NCI-H345 treated with DMSO at 0.1 percent for 48 hours (cell line): ENCODE data around the gene SPATA2.

ENCODE experiments used
- DNase-seq: peaks from one replicate; lab custom pipeline; 2025; ENCODE audit not compliant: unreplicated experiment; lab: John Stamatoyannopoulos, UW

Gene SPATA2

DNA sequence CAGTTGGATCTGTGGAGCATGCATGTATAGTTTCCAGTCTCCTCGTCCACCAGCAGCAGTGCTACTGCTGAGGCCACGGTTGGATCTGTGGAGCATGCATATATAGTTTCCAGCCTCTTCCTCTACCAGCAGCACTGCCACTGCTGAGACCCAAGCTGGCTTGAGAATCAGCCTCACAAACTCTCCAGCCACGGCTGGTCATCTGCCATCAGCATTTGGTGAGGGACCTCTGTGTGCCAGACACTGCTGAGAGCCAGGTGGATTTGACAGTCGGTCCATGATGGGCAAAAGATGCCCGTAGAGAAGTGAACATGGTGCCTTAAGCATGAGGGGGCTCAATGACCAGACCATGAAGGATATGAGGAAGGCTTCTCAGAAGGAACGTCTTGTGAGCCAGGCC is 56.3 kb downstream of the SPATA2 start:
- DNase-seq: no peak

DNA sequence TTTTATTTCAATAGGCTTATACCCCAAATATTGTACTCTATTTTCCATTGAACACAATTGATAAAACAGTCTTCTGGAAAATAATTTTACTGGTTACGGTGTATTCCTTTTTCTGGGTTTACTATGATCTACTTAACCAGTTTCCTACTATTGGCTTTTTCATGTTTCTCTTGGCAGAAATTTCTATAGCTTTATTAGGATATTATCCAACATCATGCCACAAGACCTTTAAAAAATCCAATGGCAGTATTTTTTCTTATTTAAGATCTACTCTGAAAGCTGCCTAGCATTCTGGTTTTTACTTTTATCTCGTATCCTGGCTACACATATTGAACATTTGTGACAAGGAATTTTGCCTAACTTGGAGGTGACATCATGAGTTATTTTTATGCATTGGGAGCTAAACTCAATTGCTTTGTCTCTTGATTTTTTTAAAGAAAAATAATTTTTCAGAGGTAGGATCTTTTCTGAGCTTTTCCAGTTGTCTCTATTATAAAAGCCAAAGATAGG is 57.2 kb downstream of the SPATA2 start:
- DNase-seq: no peak

DNA sequence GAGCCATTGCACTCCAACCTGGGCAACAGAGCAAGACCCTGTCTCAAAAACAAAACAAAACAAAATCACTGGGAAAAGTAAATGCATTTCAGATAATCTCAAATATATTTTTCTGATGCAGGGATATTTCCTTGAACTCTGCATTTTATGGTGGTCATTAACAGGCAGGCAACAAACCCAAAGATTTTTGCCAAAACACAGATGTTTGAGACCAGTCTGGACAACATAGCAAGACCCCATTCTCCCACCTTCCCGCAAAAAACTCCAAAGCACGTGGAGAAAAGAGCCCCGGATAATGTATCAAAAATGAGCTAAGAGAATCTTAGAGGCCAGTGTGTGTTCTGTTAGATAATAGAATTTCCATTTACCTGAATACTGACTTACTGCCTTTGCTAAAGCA is 58.4 kb downstream of the SPATA2 start:
- DNase-seq: no peak

DNA sequence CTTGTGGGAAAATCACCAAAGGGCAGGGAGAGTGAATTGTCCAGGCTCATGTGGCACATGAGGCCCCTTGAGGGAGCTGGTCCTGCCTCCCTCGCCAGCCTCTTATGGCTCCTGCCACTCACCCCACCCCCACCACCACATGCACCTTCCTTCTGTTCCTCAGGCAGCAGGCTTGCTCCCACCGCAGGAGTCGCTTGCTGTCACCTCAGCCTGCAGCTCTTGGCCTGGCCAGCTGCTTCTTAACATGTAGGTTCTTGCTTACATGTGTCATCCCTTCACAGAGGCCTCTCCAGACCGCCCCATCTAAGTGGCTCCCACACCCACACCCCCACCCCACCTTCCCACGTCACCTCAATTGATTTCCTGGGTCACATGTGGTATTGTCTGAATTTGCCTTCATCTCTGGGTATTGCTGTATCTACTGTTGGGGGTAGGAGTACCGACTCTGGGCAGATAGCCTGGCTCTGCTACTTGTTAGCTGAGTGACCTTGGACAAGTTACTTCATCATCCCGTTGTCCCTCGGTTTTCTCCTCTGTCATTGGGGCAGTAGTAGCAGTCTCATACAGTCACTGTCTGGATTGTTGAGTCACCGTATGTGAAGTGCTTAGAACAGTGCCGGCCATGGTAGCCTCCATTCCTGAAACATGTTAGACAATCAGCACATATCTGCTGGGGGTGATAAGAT is 61.0 kb downstream of the SPATA2 start:
- no peak for DNase-seq

DNA sequence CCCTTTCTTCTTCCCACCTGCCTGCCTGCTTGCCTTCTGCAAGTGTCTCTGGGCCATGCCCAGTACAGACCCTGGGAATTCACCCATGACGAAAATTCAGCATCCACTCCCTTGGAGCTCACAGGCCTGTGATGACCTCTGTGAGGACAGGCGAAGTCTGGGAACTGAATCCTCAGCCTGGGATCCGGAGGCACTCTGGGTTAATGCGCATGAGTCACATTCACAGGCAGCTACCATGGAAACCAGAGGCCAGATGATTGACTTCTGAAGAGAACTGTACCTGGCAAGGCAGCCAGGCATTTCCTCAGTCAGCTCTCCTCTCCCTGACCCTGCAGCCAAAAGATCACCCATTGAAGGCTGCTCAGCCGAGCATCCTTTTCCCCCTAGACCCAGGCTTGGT is 61.7 kb downstream of the SPATA2 start:
- DNase-seq: no peak
